Measurements from ENCODE around the gene ARHGAP27.
A peak's percentile ranks its signal among the peaks of the same experiment; 100 is the strongest.

ARHGAP27 gene

GRCh38 chr17:45429339-45430005 lies 3.2 kb downstream of the ARHGAP27 start:
- DNase-seq (ENCODE audit: low read depth in 2 of 2), result no peak
- H3K4me3 ChIP-seq (replicated peaks in 1 of 2; ENCODE audit: low read depth in 2 of 2, low read length in 2 of 2), result no peak overlapping the region
- TF ChIP-seq CTCF (IDR thresholded peaks at IDR 0.05; ENCODE audit: low read depth, low read length), result no peak

- H3K4me3 ChIP-seq (replicated peaks in 1 of 2; ENCODE audit: low read depth in 2 of 2, low read length in 2 of 2), result no peak overlapping the region
- no peak for TF ChIP-seq CTCF (IDR thresholded peaks at IDR 0.05; ENCODE audit: low read depth, low read length)
- no peak for DNase-seq (ENCODE audit: low read depth in 2 of 2)
These were observed 3.7 kb downstream of the ARHGAP27 start for GRCh38 chr17:45428931-45429338.

GRCh38 chr17:45428050-45428617 lies 4.5 kb downstream of the ARHGAP27 start:
- peak; percentile 64 to 68 for DNase-seq (ENCODE audit: low read depth in 2 of 2)
- H3K4me3 ChIP-seq (replicated peaks in 1 of 2; ENCODE audit: low read depth in 2 of 2, low read length in 2 of 2), result no peak overlapping the region
- peak; percentile 96 for TF ChIP-seq CTCF (IDR thresholded peaks at IDR 0.05; ENCODE audit: low read depth, low read length)

DNA sequence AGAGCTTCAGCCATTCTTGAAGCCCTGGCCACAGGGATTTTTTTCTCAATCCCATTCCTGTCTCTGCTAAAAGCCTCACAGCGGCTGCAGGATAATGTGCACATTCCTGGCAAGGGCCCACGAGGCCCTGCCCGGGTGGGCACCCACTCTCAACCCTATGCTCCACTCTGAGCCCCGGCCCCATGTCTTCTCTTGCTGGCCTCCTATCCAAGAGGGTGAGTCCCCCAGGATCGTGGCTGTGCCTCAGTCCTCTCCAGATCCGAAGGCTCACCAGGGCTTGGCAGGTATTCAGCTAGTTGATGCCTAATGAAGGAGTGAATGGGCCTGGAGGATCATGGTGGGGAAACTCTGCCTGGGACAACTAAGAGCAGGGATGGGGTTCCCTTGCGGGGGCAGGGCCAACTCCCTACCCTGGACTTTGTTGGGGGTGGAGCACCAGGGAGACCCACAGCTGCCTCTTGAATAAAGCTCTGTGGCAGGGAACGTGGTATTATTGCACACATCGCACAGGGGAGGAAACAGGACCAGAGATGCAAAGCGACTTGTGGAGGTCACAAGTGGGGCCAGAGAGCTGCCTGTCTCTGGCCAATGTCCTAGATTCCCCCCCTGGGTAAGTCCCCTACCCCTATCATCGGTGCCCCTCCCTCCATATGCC lies 5.4 kb downstream of the ARHGAP27 start:
- TF ChIP-seq CTCF (IDR thresholded peaks at IDR 0.05; ENCODE audit: low read depth, low read length), result no peak
- DNase-seq (ENCODE audit: low read depth in 2 of 2), result no peak
- H3K4me3 ChIP-seq (replicated peaks in 1 of 2; ENCODE audit: low read depth in 2 of 2, low read length in 2 of 2), result no peak overlapping the region

DNA sequence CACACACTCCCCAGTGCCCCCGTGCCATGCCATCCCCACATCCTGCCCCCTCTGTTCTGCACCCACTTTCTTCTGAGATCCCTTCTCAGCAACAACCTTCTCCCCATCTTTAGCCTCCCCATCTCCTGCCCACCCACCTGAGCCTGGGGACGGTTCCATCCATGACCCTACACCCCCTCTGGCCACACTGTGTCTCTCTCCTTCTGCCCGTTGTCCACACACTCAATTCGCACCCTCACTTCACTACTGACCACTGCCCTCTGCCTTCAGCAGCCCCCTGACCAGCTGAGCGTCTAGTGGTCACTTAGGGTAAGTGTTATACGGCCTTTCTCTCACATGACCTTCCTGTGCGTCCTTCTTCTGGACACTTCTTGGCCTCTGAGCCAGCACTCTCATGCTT lies 6.1 kb downstream of the ARHGAP27 start:
- H3K4me3 ChIP-seq (replicated peaks in 1 of 2; ENCODE audit: low read depth in 2 of 2, low read length in 2 of 2), result no peak overlapping the region
- TF ChIP-seq CTCF (IDR thresholded peaks at IDR 0.05; ENCODE audit: low read depth, low read length), result no peak
- DNase-seq (ENCODE audit: low read depth in 2 of 2), result no peak

- H3K4me3 ChIP-seq (replicated peaks in 1 of 2; ENCODE audit: low read depth in 2 of 2, low read length in 2 of 2), result no peak overlapping the region
- TF ChIP-seq CTCF (IDR thresholded peaks at IDR 0.05; ENCODE audit: low read depth, low read length), result no peak
These were observed 6.7 kb downstream of the ARHGAP27 start for GRCh38 chr17:45425984-45426413.

More at GRCh38 chr17:45425984-45426413, 6.7 kb downstream of the ARHGAP27 start:
- DNase-seq (ENCODE audit: low read depth in 2 of 2), result no peak
